Measurements from ENCODE around the gene OR7C1.
"Not testable (repeated sequence)": the region's sequence is repeated elsewhere in the genome, so short reads cannot be mapped to it uniquely, and the experiment has no call there.

OR7C1 gene

DNA sequence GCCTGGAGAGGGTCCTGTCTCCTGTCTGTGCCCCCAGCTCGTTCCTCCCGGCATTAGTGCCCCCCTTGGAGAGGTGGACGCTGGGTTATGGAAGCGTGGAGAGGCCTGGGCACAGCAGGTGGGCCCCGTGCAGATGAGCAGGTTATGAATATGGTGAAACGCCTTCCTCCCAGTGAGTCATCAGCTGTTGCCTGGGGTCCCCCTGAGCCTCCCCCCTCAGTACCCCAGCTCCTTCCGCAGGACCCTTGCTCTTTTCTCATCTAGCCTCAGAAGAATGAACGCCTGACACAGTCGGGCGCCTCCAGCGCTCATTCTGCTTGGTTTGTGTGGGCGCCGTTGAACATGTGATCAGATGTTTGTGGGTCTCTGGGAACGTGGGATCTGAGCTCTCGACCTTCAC is 69.1 kb downstream of the OR7C1 start:
- peaks cover 15% of the 10 kb centered on the region; the same call in 1 of the 2 replicates for H3K36me3 ChIP-seq (ENCODE audit: control insufficient read depth, insufficient read depth, low read length)
- H3K27me3 ChIP-seq (ENCODE audit: control insufficient read depth, insufficient read depth, low read length); H3K27ac ChIP-seq (ENCODE audit: low read depth, low read length); H3K4me1 ChIP-seq (ENCODE audit: control insufficient read depth, insufficient read depth, low read length); H3K9me3 ChIP-seq (ENCODE audit: control insufficient read depth, insufficient read depth, low read depth, low read length); H3K4me3 ChIP-seq (ENCODE audit: low read depth, low read length); H3K9ac ChIP-seq (ENCODE audit: low read length): not testable (repeated sequence)

DNA sequence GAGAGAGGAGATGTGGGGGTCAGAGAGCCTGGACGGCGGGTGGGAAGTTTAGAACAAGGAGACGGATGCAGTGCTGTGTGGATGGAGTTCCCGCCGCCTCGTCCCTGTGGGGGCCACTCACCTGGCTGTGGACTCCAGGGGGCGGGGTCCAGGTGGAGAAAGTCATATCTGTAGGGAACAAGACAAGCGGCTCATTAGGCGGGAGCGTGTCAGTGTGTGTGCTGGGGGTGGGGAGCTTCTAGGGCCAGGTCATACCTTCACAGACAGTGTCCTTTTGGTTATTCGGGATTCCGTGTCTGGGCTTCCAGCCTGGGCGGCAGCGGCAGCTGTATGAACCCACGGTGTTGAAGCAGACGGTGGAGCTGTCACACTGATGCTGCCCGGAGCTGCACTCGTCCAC is 69.6 kb downstream of the OR7C1 start:
- not testable (repeated sequence) for H3K9ac ChIP-seq (ENCODE audit: low read length); H3K4me3 ChIP-seq (ENCODE audit: low read depth, low read length); H3K27ac ChIP-seq (ENCODE audit: low read depth, low read length); H3K9me3 ChIP-seq (ENCODE audit: control insufficient read depth, insufficient read depth, low read depth, low read length); H3K27me3 ChIP-seq (ENCODE audit: control insufficient read depth, insufficient read depth, low read length); H3K4me1 ChIP-seq (ENCODE audit: control insufficient read depth, insufficient read depth, low read length)
- peaks cover 15% of the 10 kb centered on the region; the same call in 1 of the 2 replicates for H3K36me3 ChIP-seq (ENCODE audit: control insufficient read depth, insufficient read depth, low read length)

DNA sequence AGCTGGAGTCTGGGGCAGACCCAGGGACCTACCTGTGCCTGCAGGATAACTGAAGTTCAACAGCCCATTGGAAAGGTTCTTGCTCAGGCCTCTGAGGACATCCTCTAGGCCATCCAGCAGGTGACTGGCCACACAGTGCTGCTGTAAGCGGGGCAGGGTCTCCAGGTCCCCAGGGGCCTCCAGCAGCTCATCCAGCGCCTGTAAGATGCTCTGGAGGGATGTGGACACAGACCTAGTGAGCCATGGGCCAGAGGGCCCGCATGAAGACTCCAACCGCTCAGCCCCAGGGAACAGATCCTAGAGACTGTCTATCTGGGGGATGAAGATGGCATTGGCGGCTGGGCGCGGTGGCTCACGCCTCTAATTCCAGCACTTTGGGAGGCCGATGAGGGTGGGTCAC is 70.6 kb downstream of the OR7C1 start:
- H3K4me1 ChIP-seq (ENCODE audit: control insufficient read depth, insufficient read depth, low read length) = no peaks in the 10 kb centered on the region
- H3K27ac ChIP-seq (ENCODE audit: low read depth, low read length) = no peak overlapping the region
- peaks cover 11% of the 10 kb centered on the region; the same call in 1 of the 2 replicates for H3K36me3 ChIP-seq (ENCODE audit: control insufficient read depth, insufficient read depth, low read length)
- H3K9ac ChIP-seq (ENCODE audit: low read length) = no peak overlapping the region
- H3K9me3 ChIP-seq (ENCODE audit: control insufficient read depth, insufficient read depth, low read depth, low read length) = no peaks in the 10 kb centered on the region
- no peak overlapping the region for H3K4me3 ChIP-seq (ENCODE audit: low read depth, low read length)
- no peaks in the 10 kb centered on the region for H3K27me3 ChIP-seq (ENCODE audit: control insufficient read depth, insufficient read depth, low read length)

DNA sequence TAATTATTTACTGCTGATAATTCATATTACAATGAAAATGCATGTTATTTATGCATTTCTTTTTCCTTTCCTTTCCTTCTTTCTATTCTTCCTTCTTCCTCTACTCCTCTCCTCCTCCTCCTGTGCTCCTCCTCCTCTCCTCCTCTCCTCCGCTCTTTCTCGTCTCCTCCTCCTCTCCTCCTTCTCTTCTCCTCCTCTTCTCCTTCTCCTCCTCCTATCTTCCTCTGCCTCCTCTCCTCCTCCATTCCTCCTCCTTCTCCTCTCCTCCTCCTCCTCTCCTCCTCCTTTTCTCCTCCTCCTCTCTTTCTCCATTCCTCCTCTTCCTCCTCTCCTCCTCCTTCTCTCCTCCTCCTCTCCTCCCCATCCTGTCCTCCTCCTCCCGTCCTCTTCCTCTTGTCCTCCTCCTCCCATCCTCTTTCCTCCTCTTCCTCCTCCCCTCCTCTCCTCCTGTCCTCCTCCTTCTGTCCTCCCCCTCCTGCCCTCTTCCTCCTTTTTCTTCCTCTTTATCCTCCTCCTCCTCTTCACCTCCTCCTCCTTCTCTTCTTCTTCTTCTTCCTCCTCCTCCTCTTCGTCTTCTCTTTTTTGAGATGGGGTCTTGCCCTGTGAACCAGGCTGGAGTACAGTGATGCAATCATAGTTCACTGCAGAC is 71.4 kb downstream of the OR7C1 start:
- Histone ChIP-seq H3K4me1 (ENCODE audit: control insufficient read depth, insufficient read depth, low read length) (no peaks in the 10 kb centered on the region), H3K27ac (ENCODE audit: low read depth, low read length) (no peak overlapping the region), H3K27me3 (ENCODE audit: control insufficient read depth, insufficient read depth, low read length) (no peaks in the 10 kb centered on the region), H3K9ac (ENCODE audit: low read length) (no peak overlapping the region), H3K36me3 (ENCODE audit: control insufficient read depth, insufficient read depth, low read length) (peaks cover 11% of the 10 kb centered on the region; the same call in 1 of the 2 replicates), H3K4me3 (ENCODE audit: low read depth, low read length) (no peak overlapping the region), H3K9me3 (ENCODE audit: control insufficient read depth, insufficient read depth, low read depth, low read length) (no peaks in the 10 kb centered on the region)

DNA sequence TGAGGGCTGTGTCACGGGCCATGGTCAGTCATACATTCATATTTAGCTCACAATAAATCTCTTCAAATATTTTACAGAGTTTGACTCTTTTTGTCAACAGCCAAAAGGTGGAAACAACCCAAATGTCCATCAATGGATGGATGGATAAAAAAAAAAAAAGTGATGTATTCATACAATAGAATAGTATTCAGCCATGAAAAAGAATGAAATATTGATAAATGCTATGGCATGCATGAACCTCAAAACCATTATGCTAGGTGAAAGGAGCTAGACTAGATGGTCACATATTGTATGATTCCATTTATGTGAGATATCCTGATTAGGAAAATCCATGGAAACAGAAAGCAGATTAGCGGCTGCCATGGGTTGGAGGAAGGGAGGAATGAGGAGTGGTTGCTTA is 72.9 kb downstream of the OR7C1 start:
- Histone ChIP-seq H3K4me1 (ENCODE audit: control insufficient read depth, insufficient read depth, low read length) (no peaks in the 10 kb centered on the region), H3K27me3 (ENCODE audit: control insufficient read depth, insufficient read depth, low read length) (no peaks in the 10 kb centered on the region), H3K36me3 (ENCODE audit: control insufficient read depth, insufficient read depth, low read length) (peaks cover 6% of the 10 kb centered on the region; the same call in 1 of the 2 replicates), H3K4me3 (ENCODE audit: low read depth, low read length) (no peak overlapping the region), H3K27ac (ENCODE audit: low read depth, low read length) (no peak overlapping the region), H3K9me3 (ENCODE audit: control insufficient read depth, insufficient read depth, low read depth, low read length) (no peaks in the 10 kb centered on the region), H3K9ac (ENCODE audit: low read length) (no peak overlapping the region)

DNA sequence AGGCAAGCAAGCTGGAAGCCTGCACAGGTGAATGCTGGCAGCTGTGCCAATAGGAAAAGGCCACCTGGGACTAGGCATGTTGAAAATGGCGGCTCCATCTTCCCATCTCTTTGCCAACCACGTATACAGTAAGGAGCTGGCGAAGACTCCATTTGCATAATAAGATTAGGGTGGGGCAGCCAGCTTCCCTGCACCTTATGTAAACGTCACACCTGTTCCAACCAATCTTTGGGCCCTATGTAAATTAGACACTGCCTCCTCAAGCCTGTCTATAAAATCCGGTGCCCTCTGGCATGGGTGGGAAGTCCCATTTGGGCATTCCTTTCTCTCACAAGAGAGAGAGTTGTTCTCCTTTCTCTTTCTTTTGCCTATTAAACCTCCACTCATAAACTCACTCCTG is 73.4 kb downstream of the OR7C1 start:
- H3K27me3 ChIP-seq (ENCODE audit: control insufficient read depth, insufficient read depth, low read length) = no peaks in the 10 kb centered on the region
- H3K9me3 ChIP-seq (ENCODE audit: control insufficient read depth, insufficient read depth, low read depth, low read length) = no peaks in the 10 kb centered on the region
- peaks cover 6% of the 10 kb centered on the region; the same call in 1 of the 2 replicates for H3K36me3 ChIP-seq (ENCODE audit: control insufficient read depth, insufficient read depth, low read length)
- H3K4me3 ChIP-seq (ENCODE audit: low read depth, low read length) = no peak overlapping the region
- H3K27ac ChIP-seq (ENCODE audit: low read depth, low read length) = no peak overlapping the region
- H3K4me1 ChIP-seq (ENCODE audit: control insufficient read depth, insufficient read depth, low read length) = no peaks in the 10 kb centered on the region
- no peak overlapping the region for H3K9ac ChIP-seq (ENCODE audit: low read length)

DNA sequence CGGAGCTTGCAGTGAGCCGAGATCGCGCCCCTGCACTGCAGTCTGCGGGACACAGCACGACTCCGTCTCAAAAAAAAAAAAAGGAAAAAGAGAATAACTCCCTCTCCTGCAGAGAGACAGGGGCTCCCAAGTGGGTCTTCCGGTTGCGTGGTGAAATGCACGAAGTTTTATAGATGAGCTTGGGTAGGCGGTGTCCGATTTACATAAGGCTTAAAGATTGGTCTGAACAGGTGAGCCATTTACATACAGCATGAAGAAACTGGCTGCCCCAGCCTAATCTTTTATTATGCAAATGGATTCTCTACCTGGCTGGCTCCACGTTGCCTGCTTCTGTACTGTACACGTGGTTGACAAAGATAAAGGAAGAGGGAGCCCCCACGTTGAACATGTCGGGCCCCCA is 76.2 kb downstream of the OR7C1 start:
- no peaks in the 10 kb centered on the region for H3K27me3 ChIP-seq (ENCODE audit: control insufficient read depth, insufficient read depth, low read length)
- H3K4me3 ChIP-seq (ENCODE audit: low read depth, low read length) = peak overlapping the region; percentile 41
- H3K9me3 ChIP-seq (ENCODE audit: control insufficient read depth, insufficient read depth, low read depth, low read length) = no peaks in the 10 kb centered on the region
- H3K36me3 ChIP-seq (ENCODE audit: control insufficient read depth, insufficient read depth, low read length) = 0 out of 2 replicates have a peak, but pooled peaks cover 3% of the 10 kb centered on the region
- H3K4me1 ChIP-seq (ENCODE audit: control insufficient read depth, insufficient read depth, low read length) = no peaks in the 10 kb centered on the region
- H3K27ac ChIP-seq (ENCODE audit: low read depth, low read length) = peak overlapping the region; percentile 87
- H3K9ac ChIP-seq (ENCODE audit: low read length) = peak overlapping the region; percentile 65

DNA sequence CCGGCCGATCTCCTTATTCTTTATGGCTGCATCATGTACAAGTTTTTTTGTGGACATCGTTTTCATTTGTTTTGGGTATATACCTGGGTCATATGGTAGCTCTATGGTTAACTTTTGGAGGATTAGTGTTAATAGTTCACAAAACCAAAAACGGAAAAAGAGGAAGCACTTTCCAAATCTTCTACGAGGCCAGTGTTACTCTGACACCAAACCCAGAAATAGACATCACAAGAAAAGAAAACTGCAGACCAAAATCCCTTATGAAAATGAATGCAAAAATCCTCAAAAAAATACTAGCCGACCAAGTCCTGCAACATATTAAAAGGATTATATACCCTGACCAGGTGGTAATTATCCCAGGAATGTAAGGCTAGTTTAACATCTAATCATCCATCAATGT is 86.4 kb downstream of the OR7C1 start:
- no peaks in the 10 kb centered on the region for H3K4me1 ChIP-seq (ENCODE audit: control insufficient read depth, insufficient read depth, low read length)
- H3K27me3 ChIP-seq (ENCODE audit: control insufficient read depth, insufficient read depth, low read length) = no peaks in the 10 kb centered on the region
- H3K4me3 ChIP-seq (ENCODE audit: low read depth, low read length) = no peak overlapping the region
- no peaks in the 10 kb centered on the region; the same call in 1 of the 2 replicates for H3K36me3 ChIP-seq (ENCODE audit: control insufficient read depth, insufficient read depth, low read length)
- no peak overlapping the region for H3K9ac ChIP-seq (ENCODE audit: low read length)
- H3K27ac ChIP-seq (ENCODE audit: low read depth, low read length) = no peak overlapping the region
- no peaks in the 10 kb centered on the region for H3K9me3 ChIP-seq (ENCODE audit: control insufficient read depth, insufficient read depth, low read depth, low read length)
